GM12878 (cell line): ENCODE measurements around the gene DNAJC5. TPM values are rescaled to one million over a fixed set of nuclear protein-coding genes. Genes with fewer than 3 reads are reported as not detected.

Experiments used
- BCLAF1 ChIP-seq: fragments of 450-650 bp; IDR thresholded peaks from 2 replicates; pipeline ENCODE4 v1.6.1; 2017; ENCODE audit warnings: antibody characterized with exemption, mild to moderate bottlenecking, moderate library complexity
- CBFB ChIP-seq: IDR thresholded peaks from 2 replicates; pipeline ENCODE4 v1.6.1; 2016; ENCODE audit warnings: antibody characterized with exemption, low read depth
- CHD2 ChIP-seq: IDR thresholded peaks from 2 replicates; pipeline ENCODE4 v1.6.1; 2011; ENCODE audit warnings: low read depth, low read length, improper control_type of control experiment, borderline replicate concordance
- CHD4 ChIP-seq: fragments of 200-600 bp; sonication (generic); IDR thresholded peaks from 2 replicates; pipeline ENCODE4 v1.6.1; 2016; ENCODE audit warnings: mild to moderate bottlenecking
- DPF2 ChIP-seq: fragments of 450-650 bp; IDR thresholded peaks from 2 replicates; pipeline ENCODE4 v1.6.1; 2017; ENCODE audit warnings: mild to moderate bottlenecking
- EED ChIP-seq: sonication (generic); IDR thresholded peaks from 2 replicates; pipeline ENCODE4 v1.6.1; 2016; ENCODE audit warnings: antibody characterized with exemption, low read depth
- EGR1 ChIP-seq, 2 experiments: IDR thresholded peaks; 1 replicate in 1 of 2; 2 replicates in 1 of 2; pipeline ENCODE4 v1.6.1; 2011 to 2012; ENCODE audit warnings: low read depth in 2 of 2, low read length in 2 of 2, borderline replicate concordance in 1 of 2, mild to moderate bottlenecking in 1 of 2, moderate library complexity in 1 of 2
- EP300 ChIP-seq, 2 experiments: fragments of 150-350 bp in 1 of 2; IDR thresholded peaks; 2 replicates each; pipeline ENCODE4 v1.6.1; 2011 to 2012; ENCODE audit warnings: low read depth in 2 of 2, low read length in 2 of 2, borderline replicate concordance in 1 of 2, improper control_type of control experiment in 1 of 2, inconsistent platforms in 1 of 2; ENCODE audit not compliant: control insufficient read depth in 1 of 2
- FOXK2 ChIP-seq: fragments of 450-650 bp; IDR thresholded peaks from 2 replicates; pipeline ENCODE4 v1.6.1; 2017; ENCODE audit warnings: mild to moderate bottlenecking, moderate library complexity
- HCFC1 ChIP-seq: fragments of 150-350 bp; IDR thresholded peaks from 2 replicates; pipeline ENCODE4 v1.6.1; 2014; ENCODE audit warnings: low read length
- IKZF1 ChIP-seq: fragments of 450-650 bp; conservative IDR thresholded peaks from 2 replicates; pipeline ENCODE4 v1.6.1; 2017; ENCODE audit warnings: antibody characterized with exemption, mild to moderate bottlenecking
- KLF5 ChIP-seq: fragments of 450-650 bp; IDR thresholded peaks from 2 replicates; pipeline ENCODE4 v1.6.1; 2014; ENCODE audit warnings: mild to moderate bottlenecking; ENCODE audit not compliant: partially characterized antibody
- MEF2A ChIP-seq: IDR thresholded peaks from 2 replicates; pipeline ENCODE4 v1.6.1; 2011; ENCODE audit warnings: low read depth, mild to moderate bottlenecking, low read length, moderate library complexity; ENCODE audit not compliant: insufficient read depth
- MXI1 ChIP-seq: fragments of 150-350 bp; IDR thresholded peaks from 2 replicates; pipeline ENCODE4 v1.6.1; 2011; ENCODE audit warnings: low read depth, mild to moderate bottlenecking, inconsistent platforms, low read length, improper control_type of control experiment
- NFYB ChIP-seq: IDR thresholded peaks from 2 replicates; pipeline ENCODE4 v1.6.1; 2011; ENCODE audit warnings: low read depth, mild to moderate bottlenecking, low read length, improper control_type of control experiment, moderate library complexity; ENCODE audit not compliant: insufficient read depth
- NR2F1 ChIP-seq: fragments of 450-650 bp; conservative IDR thresholded peaks from 2 replicates; pipeline ENCODE4 v1.6.1; 2017; ENCODE audit warnings: mild to moderate bottlenecking
- RELB ChIP-seq: fragments of 450-650 bp; IDR thresholded peaks from 2 replicates; pipeline ENCODE4 v1.6.1; 2017; ENCODE audit warnings: low read depth, mild to moderate bottlenecking, moderate library complexity
- SMC3 ChIP-seq: IDR thresholded peaks from 2 replicates; pipeline ENCODE4 v1.6.1; 2011; ENCODE audit warnings: low read length, improper control_type of control experiment, borderline replicate concordance
- TCF12 ChIP-seq: IDR thresholded peaks from 2 replicates; pipeline ENCODE4 v1.6.1; 2011; ENCODE audit warnings: low read depth, mild to moderate bottlenecking, low read length
- ZBTB40 ChIP-seq: fragments of 450-650 bp; IDR thresholded peaks from 2 replicates; pipeline ENCODE4 v1.6.1; 2016; ENCODE audit warnings: mild to moderate bottlenecking, moderate library complexity, borderline replicate concordance
- ZNF217 ChIP-seq: fragments of 450-650 bp; IDR thresholded peaks from 2 replicates; pipeline ENCODE4 v1.6.1; 2017; ENCODE audit warnings: antibody characterized with exemption, mild to moderate bottlenecking
- polyA plus RNA-seq, 11 experiments: library from polyadenylated mRNA; depleted of rRNA in 4 of 11; unstranded in 6 of 11; stranded (reverse) in 5 of 11; fragments of >200 nt; fragmentation: Nextera tagmentation in 4 of 11; fragmentation: Illumina TruSeq in 1 of 11; extraction: Ambion mirVana in 4 of 11; extraction: Trizol in 1 of 11; gene quantifications; 1 replicate in 1 of 11; 2 replicates in 10 of 11; pipeline versions ENCODE4 v1.2.1 to v1.2.3, GENCODE V29; 2011 to 2016; ENCODE audit warnings: inconsistent platforms in 2 of 11, missing spikeins in 2 of 11, low read depth in 1 of 11
- total RNA-seq, 4 experiments: library from RNA; depleted of rRNA in 3 of 4; stranded (reverse); fragments of >200 nt in 3 of 4; fragmentation: Illumina TruSeq in 1 of 4; extraction: Trizol in 1 of 4; gene quantifications; 2 replicates each; pipeline versions ENCODE4 v1.2.1 to v1.2.3, GENCODE V29; 2013 to 2021

Gene DNAJC5
- total and polyA plus RNA-seq, 10 of the 15 experiments (the other 5 are each of a cell fraction or from before 2014, with no cell fraction given) = 0.69 to 36.8 (median 17.0) TPM

- TF ChIP-seq CBFB (peak; percentile 64; the same call in 1 of the 2 replicates), RELB (peak; percentile 74), EGR1 (IDR thresholded peaks at IDR 0.05; ENCODE audit: borderline replicate concordance in 1 of 2, low read depth in 2 of 2, low read length in 2 of 2) (0 out of 3 replicates have a peak, but pooled peaks of 1 of the 2 experiments have one; percentile 34), KLF5 (peak; percentile 62), MEF2A (peak; percentile 65; the same call in 1 of the 2 replicates), TCF12 (peak; percentile 68; the same call in 1 of the 2 replicates), DPF2 (peak; percentile 89), HCFC1 (no peak; the same call in none of the 2 replicates), EED (peak; percentile 92), IKZF1 (peak; percentile 95), EP300 (IDR thresholded peaks at IDR 0.05; ENCODE audit: borderline replicate concordance in 1 of 2, control insufficient read depth in 1 of 2, low read depth in 2 of 2, low read length in 2 of 2) (peak; percentile 60 to 68; a peak in 3 of 4 replicates), CHD2 (0 out of 2 replicates have a peak, but pooled peaks have one; percentile 42), FOXK2 (peak; percentile 27; the same call in 1 of the 2 replicates), NR2F1 (peak; percentile 95), MXI1 (peak; percentile 88), CHD4 (no peak), ZNF217 (0 out of 2 replicates have a peak, but pooled peaks have one; percentile 19), NFYB (no peak), BCLAF1 (no peak), SMC3 (peak; percentile 87), ZBTB40 (peak; percentile 48; the same call in 1 of the 2 replicates)
Measured at GRCh38 chr20:63863798-63864544, 31.0 kb upstream of the DNAJC5 start (continued).
